GM19452 (cell line): ENCODE results near the gene AOPEP.

Experiments
- ATAC-seq: cut with Tn5 transposase; IDR thresholded peaks from one replicate; pipeline ENCODE4 v1.9.1; 2021; ENCODE audit not compliant: unreplicated experiment

The AOPEP gene

GRCh38 chr9:95104980-95105379 is 378.5 kb downstream of the AOPEP start:
- ATAC-seq = no peak

GRCh38 chr9:95105519-95106287 is 379.2 kb downstream of the AOPEP start:
- ATAC-seq = no peak

GRCh38 chr9:95107001-95107749 is 380.7 kb downstream of the AOPEP start:
- ATAC-seq = no peak

- ATAC-seq = no peak
These were observed 381.5 kb downstream of the AOPEP start for GRCh38 chr9:95107976-95108375.

- no peak for ATAC-seq
These were observed 382.3 kb downstream of the AOPEP start for GRCh38 chr9:95108777-95109176.

- ATAC-seq = no peak
These were observed 383.0 kb downstream of the AOPEP start for GRCh38 chr9:95109456-95109855.

GRCh38 chr9:95110921-95111525 is 384.5 kb downstream of the AOPEP start:
- ATAC-seq = no peak

- ATAC-seq = no peak
These were observed 385.2 kb downstream of the AOPEP start for GRCh38 chr9:95111716-95112115.

GRCh38 chr9:95112436-95113280 is 386.2 kb downstream of the AOPEP start:
- no peak for ATAC-seq

- ATAC-seq = no peak
These were observed 388.6 kb downstream of the AOPEP start for GRCh38 chr9:95115104-95115503.

- ATAC-seq = no peak
These were observed 389.7 kb downstream of the AOPEP start for GRCh38 chr9:95116002-95116807.

GRCh38 chr9:95116808-95117204 is 390.3 kb downstream of the AOPEP start:
- no peak for ATAC-seq

- ATAC-seq = no peak
These were observed 392.1 kb downstream of the AOPEP start for GRCh38 chr9:95118596-95118995.

- no peak for ATAC-seq
These were observed 394.4 kb downstream of the AOPEP start for GRCh38 chr9:95120781-95121370.

- no peak for ATAC-seq
These were observed 398.3 kb downstream of the AOPEP start for GRCh38 chr9:95124582-95125367.

- no peak for ATAC-seq
These were observed 399.2 kb downstream of the AOPEP start for GRCh38 chr9:95125652-95126051.

- ATAC-seq = no peak
These were observed 400.2 kb downstream of the AOPEP start for GRCh38 chr9:95126739-95127138.

GRCh38 chr9:95127249-95128176 is 401.0 kb downstream of the AOPEP start:
- no peak for ATAC-seq
